NB4 (cell line): ENCODE measurements around the gene PTPRG.

Experiments used
- DNase-seq: peaks from one replicate; pipeline ENCODE4 v3.0.0; 2010; ENCODE audit warnings: low read depth
- H3K4me3 ChIP-seq: one replicate; pipeline ENCODE4 v1.5.1; 2011; ENCODE audit warnings: mild to moderate bottlenecking, low read depth, low read length, moderate library complexity
- CTCF ChIP-seq: IDR thresholded peaks from one replicate; pipeline ENCODE4 v1.5.1; 2012; ENCODE audit warnings: low read depth, low read length
- MAX ChIP-seq: IDR thresholded peaks from 2 replicates; pipeline ENCODE4 v1.6.1; 2011; ENCODE audit warnings: low read depth, low read length
- MYC ChIP-seq: IDR thresholded peaks from 2 replicates; pipeline ENCODE4 v1.6.1; 2011; ENCODE audit warnings: low read depth, low read length
- POLR2A ChIP-seq: IDR thresholded peaks from 2 replicates; pipeline ENCODE4 v1.6.1; 2011; ENCODE audit warnings: mild to moderate bottlenecking; ENCODE audit not compliant: insufficient read length; ENCODE audit errors: extremely low read depth

Gene PTPRG

GRCh38 chr3:61913701-61914100 lies 352.3 kb downstream of the PTPRG start:
- no peak for DNase-seq
- no peak overlapping the region for H3K4me3 ChIP-seq
- TF ChIP-seq MYC (no peak), CTCF (no peak), MAX (no peak), POLR2A (no peak)

GRCh38 chr3:61914276-61914675 lies 352.9 kb downstream of the PTPRG start:
- no peak for DNase-seq

GRCh38 chr3:61915296-61915695 lies 353.9 kb downstream of the PTPRG start:
- DNase-seq = no peak
- H3K4me3 ChIP-seq = no peak overlapping the region
- TF ChIP-seq MYC = no peak
- no peak for TF ChIP-seq POLR2A
- no peak for TF ChIP-seq MAX
- no peak for TF ChIP-seq CTCF

More at GRCh38 chr3:61914276-61914675, 352.9 kb downstream of the PTPRG start:
- TF ChIP-seq MYC (no peak), CTCF (no peak), MAX (no peak)
- H3K4me3 ChIP-seq = no peak overlapping the region

- TF ChIP-seq MYC (no peak), POLR2A (no peak), CTCF (no peak), MAX (no peak)
These were observed 358.0 kb downstream of the PTPRG start for GRCh38 chr3:61919371-61919770.

GRCh38 chr3:61922118-61922517 lies 360.7 kb downstream of the PTPRG start:
- no peak overlapping the region for H3K4me3 ChIP-seq

More at GRCh38 chr3:61919371-61919770, 358.0 kb downstream of the PTPRG start:
- no peak overlapping the region for H3K4me3 ChIP-seq
- no peak for DNase-seq

More at GRCh38 chr3:61922118-61922517, 360.7 kb downstream of the PTPRG start:
- TF ChIP-seq MYC (no peak), MAX (no peak), POLR2A (no peak), CTCF (no peak)
- DNase-seq = no peak
